KMS-11 (cell line): ENCODE results near the gene ABHD16B.

ENCODE experiments used
- H2AFZ ChIP-seq: fragments of 200-600 bp; sonication (generic); 2 replicates; pipeline ENCODE4 v1.6.1; 2016; ENCODE audit warnings: antibody characterized with exemption, mixed run types, low read depth
- H3K27ac ChIP-seq: fragments of 200-600 bp; sonication (generic); 2 replicates; pipeline ENCODE4 v1.6.1; 2016; ENCODE audit warnings: mild to moderate bottlenecking, mixed run types
- H3K27me3 ChIP-seq: fragments of 200-600 bp; sonication (generic); 2 replicates; pipeline ENCODE4 v1.6.1; 2017; ENCODE audit warnings: mild to moderate bottlenecking, low read depth, mixed run types, moderate library complexity; ENCODE audit not compliant: insufficient read depth
- H3K36me3 ChIP-seq: fragments of 200-600 bp; sonication (generic); 2 replicates; pipeline ENCODE4 v1.6.1; 2017; ENCODE audit warnings: mild to moderate bottlenecking, mixed run types; ENCODE audit not compliant: insufficient read depth
- H3K4me1 ChIP-seq: fragments of 200-600 bp; sonication (generic); 2 replicates; pipeline ENCODE4 v1.6.1; 2016; ENCODE audit warnings: mild to moderate bottlenecking, low read depth, mixed run types; ENCODE audit not compliant: poor library complexity, severe bottlenecking
- H3K4me2 ChIP-seq: fragments of 200-600 bp; sonication (generic); 2 replicates; pipeline ENCODE4 v1.7.0; 2016; ENCODE audit warnings: mild to moderate bottlenecking, mixed run types
- H3K4me3 ChIP-seq: fragments of 200-600 bp; sonication (generic); IDR thresholded peaks from 2 replicates; pipeline ENCODE4 v1.6.1; 2017; ENCODE audit warnings: low read depth, low read length, mixed read lengths; ENCODE audit not compliant: insufficient read depth
- H3K79me2 ChIP-seq: fragments of 200-600 bp; sonication (generic); 2 replicates; pipeline ENCODE4 v1.6.1; 2016; ENCODE audit warnings: low read depth, mixed run types; ENCODE audit not compliant: insufficient read depth
- H3K9ac ChIP-seq: fragments of 200-600 bp; sonication (generic); 2 replicates; pipeline ENCODE4 v1.6.1; 2016; ENCODE audit warnings: mild to moderate bottlenecking, mixed run types
- H4K20me1 ChIP-seq: fragments of 200-600 bp; sonication (generic); 2 replicates; pipeline ENCODE4 v1.6.1; 2016; ENCODE audit warnings: mild to moderate bottlenecking, mixed run types; ENCODE audit not compliant: insufficient read depth
- TF ChIP-seq, protein P1 (sequence below): fragments of 200-600 bp; sonication (generic); conservative IDR thresholded peaks from 2 replicates; pipeline ENCODE4 v1.6.1; 2017; ENCODE audit warnings: low read depth, mild to moderate bottlenecking, antibody characterized with exemption, low read length, moderate library complexity, mixed read lengths

Gene ABHD16B

DNA sequence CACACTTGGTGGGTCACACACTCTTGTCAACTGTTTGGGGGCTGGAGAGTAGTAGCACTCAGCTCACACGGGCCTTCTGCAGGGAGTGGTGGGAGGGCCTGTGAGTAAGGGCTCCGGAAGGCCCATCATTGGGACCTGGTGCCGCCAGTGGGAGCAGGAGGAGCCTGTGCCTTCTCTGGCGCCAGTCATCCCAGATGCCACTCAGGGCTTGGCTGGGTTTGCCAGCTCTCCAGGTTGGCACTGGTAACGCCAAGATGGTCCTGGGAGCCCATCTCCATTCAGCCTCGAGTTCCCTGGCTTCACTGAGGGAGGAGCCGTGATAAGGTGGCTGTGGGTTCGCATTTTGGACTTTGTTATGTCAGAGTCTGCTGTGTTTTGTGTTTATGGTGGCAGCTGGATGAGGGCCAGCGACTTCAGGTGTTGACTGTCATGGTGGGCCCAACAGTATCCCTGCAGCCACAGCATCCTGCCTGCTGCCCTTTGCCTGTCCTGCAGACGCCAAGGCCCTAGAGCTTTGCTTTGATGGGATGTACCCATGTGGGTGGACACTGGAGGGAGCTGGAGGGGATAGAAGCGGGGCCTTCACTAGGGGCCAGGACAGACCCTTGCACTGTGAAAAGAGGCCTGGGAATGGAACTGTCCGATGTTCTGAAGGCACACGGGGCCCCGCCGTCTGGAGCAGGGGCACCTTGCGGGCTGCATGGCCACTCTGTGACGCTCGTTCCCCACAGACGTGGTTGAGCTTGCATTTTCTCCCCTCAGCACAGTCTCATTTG is 20.3 kb downstream of the ABHD16B start:
- no peaks in the 10 kb centered on the region; the same call in 1 of the 2 replicates for H3K79me2 ChIP-seq
- H2AFZ ChIP-seq, result no peak overlapping the region
- TF ChIP-seq, protein P1, sequence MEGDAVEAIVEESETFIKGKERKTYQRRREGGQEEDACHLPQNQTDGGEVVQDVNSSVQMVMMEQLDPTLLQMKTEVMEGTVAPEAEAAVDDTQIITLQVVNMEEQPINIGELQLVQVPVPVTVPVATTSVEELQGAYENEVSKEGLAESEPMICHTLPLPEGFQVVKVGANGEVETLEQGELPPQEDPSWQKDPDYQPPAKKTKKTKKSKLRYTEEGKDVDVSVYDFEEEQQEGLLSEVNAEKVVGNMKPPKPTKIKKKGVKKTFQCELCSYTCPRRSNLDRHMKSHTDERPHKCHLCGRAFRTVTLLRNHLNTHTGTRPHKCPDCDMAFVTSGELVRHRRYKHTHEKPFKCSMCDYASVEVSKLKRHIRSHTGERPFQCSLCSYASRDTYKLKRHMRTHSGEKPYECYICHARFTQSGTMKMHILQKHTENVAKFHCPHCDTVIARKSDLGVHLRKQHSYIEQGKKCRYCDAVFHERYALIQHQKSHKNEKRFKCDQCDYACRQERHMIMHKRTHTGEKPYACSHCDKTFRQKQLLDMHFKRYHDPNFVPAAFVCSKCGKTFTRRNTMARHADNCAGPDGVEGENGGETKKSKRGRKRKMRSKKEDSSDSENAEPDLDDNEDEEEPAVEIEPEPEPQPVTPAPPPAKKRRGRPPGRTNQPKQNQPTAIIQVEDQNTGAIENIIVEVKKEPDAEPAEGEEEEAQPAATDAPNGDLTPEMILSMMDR, result no peak
- H3K27me3 ChIP-seq, result no peaks in the 10 kb centered on the region
- no peak overlapping the region for H3K9ac ChIP-seq
- no peaks in the 10 kb centered on the region for H4K20me1 ChIP-seq
- H3K4me3 ChIP-seq, result no peak overlapping the region
- no peaks in the 10 kb centered on the region for H3K36me3 ChIP-seq
- H3K27ac ChIP-seq, result no peak overlapping the region
- H3K4me1 ChIP-seq, result no peaks in the 10 kb centered on the region
- H3K4me2 ChIP-seq, result no peak overlapping the region

DNA sequence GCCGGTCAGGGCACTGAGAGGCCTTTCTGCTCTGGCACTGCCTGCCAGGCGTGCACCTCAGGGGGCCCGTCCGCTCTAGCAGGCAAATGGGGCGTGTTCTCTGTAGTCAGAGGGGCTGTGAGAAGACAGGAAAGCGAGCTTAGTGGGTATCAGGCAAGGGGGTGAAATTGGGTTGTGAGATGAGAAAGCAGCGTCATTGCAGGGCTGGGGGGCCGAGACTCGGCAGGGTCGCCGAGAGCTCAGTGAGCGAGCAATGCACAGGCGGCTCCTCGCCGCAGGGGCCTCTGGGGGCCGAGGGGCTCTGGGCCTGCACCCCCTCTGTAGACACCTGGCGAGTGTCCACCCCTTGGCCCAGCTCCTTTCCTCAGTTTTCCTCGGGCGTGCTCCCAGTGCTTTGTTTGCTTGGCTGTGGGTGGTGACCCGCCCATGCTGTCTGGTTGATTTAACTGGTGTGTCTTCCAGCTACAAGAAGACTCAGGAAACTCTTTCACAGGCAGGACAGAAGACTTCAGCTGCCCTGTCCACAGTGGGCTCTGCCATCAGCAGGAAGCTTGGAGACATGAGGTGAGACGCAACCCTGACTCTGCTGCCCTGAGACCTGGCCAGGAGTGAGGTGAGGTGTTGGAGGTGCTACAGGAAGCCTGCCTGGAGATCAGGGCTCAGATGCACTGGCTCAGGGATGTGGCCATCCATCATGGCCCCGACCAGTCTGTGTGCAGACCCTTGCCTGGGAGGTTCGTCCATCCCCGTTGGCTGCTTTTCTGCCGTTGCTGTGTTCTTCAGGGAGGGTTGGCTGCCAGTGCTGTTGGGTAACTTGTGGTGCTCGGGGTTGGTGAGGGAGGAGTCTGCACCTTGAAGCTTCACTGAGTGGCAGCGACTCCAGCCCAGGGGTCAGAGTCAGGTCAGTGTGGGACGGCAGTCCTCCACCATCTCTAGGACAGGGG is 21.2 kb downstream of the ABHD16B start:
- no peak overlapping the region for H3K9ac ChIP-seq
- no peaks in the 10 kb centered on the region for H3K36me3 ChIP-seq
- no peaks in the 10 kb centered on the region for H4K20me1 ChIP-seq
- no peak overlapping the region for H3K4me2 ChIP-seq
- H2AFZ ChIP-seq, result no peak overlapping the region
- no peak overlapping the region for H3K27ac ChIP-seq
- H3K4me1 ChIP-seq, result no peaks in the 10 kb centered on the region
- no peaks in the 10 kb centered on the region; the same call in 1 of the 2 replicates for H3K79me2 ChIP-seq
- H3K27me3 ChIP-seq, result no peaks in the 10 kb centered on the region
- no peak overlapping the region for H3K4me3 ChIP-seq
- TF ChIP-seq, protein P1, result no peak

DNA sequence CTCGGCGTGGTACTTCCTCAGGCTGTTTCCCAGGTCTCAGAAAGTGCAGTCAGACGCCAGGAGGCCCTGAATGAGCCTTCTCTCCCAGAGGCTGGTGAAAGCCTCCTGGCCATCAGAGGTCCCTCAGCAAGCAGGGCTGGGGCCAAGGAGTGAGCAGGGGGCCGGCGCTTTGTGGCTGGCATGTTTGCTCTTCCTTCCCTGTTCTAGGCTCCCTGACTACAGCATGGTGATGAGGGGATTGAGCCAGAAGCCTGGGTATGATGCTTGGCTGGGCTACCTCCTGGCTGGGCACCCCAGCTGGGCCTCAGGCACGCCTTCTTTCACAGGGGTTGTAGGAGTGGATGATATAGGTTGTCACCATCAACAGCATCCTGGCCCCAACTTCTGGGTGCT is 21.9 kb downstream of the ABHD16B start:
- Histone ChIP-seq H3K27me3 (no peaks in the 10 kb centered on the region), H3K79me2 (no peaks in the 10 kb centered on the region), H4K20me1 (no peaks in the 10 kb centered on the region), H3K27ac (no peak overlapping the region), H3K9ac (no peak overlapping the region), H3K36me3 (no peaks in the 10 kb centered on the region), H3K4me3 (no peak overlapping the region), H2AFZ (no peak overlapping the region), H3K4me2 (no peak overlapping the region), H3K4me1 (no peaks in the 10 kb centered on the region)
- TF ChIP-seq, protein P1, result no peak

DNA sequence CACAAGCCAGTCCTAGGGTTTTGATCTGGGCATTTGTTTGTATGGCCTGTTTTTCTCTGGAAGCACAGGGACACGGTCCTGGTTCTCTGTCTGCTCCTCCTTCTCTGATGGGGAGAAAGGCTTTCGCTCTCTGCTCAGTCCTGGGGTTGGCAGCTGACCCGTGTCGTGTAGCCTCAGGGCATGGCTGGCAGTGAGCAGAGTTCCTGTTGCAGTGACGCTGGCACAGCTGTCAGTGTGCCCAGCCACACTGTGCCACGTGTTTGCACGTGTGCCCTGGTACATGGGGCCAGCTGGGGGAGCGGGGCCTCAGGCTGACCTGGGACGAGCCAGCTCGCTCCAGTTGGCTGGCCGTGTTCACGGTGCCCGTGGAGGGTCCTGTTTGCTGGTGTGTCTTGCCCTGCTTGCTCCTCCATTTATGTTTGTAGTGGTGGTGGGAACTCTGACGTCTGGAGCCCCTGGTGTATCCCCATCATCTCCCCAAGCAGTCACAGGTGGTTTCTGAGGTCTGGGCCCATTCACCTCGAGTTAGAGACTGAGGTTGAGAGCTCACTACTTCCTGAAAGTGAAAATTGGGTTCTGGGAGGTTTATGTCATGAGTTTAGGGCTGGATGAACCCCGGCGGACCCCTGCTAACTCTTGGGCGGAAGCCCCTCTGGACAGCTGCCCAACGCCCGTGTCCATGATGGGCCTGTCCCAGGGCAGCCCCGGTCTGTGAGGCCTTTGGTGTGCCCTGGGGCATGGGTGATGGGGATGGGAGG is 23.4 kb downstream of the ABHD16B start:
- no peak overlapping the region for H3K27ac ChIP-seq
- no peaks in the 10 kb centered on the region for H3K79me2 ChIP-seq
- no peak overlapping the region for H3K4me2 ChIP-seq
- H4K20me1 ChIP-seq, result no peaks in the 10 kb centered on the region
- TF ChIP-seq, protein P1, result no peak
- no peaks in the 10 kb centered on the region for H3K4me1 ChIP-seq
- no peaks in the 10 kb centered on the region for H3K27me3 ChIP-seq
- no peak overlapping the region for H3K4me3 ChIP-seq
- no peaks in the 10 kb centered on the region for H3K36me3 ChIP-seq
- no peak overlapping the region for H3K9ac ChIP-seq
- no peak overlapping the region for H2AFZ ChIP-seq
